Measurements from ENCODE around the gene ZDHHC14.
A peak's percentile ranks its signal among the peaks of the same experiment; 100 is the strongest.

Gene ZDHHC14

GRCh38 chr6:157602521-157603295, 221.7 kb downstream of the ZDHHC14 start:
- Mint-ChIP-seq H3K9me3 (no peaks in the 10 kb centered on the region), H3K27ac (no peak overlapping the region), H3K4me3 (no peak overlapping the region), H3K36me3 (no peaks in the 10 kb centered on the region), H3K4me1 (peaks cover 4% of the 10 kb centered on the region)
- ATAC-seq (no peak), DNase-seq (ENCODE audit: low spot score in 2 of 2) (no peak)

- Mint-ChIP-seq H3K4me1 (no peaks in the 10 kb centered on the region), H3K4me3 (no peak overlapping the region), H3K27ac (no peak overlapping the region), H3K9me3 (no peaks in the 10 kb centered on the region), H3K36me3 (no peaks in the 10 kb centered on the region)
- DNase-seq (ENCODE audit: low spot score in 2 of 2) (no peak), ATAC-seq (no peak)
Observed at GRCh38 chr6:157603314-157603940, 222.4 kb downstream of the ZDHHC14 start.

- H3K9me3 Mint-ChIP-seq: no peaks in the 10 kb centered on the region
- H3K27ac Mint-ChIP-seq: no peak overlapping the region
- no peak for DNase-seq (ENCODE audit: low spot score in 2 of 2)
- H3K4me1 Mint-ChIP-seq: no peaks in the 10 kb centered on the region
- no peak overlapping the region for H3K4me3 Mint-ChIP-seq
- H3K36me3 Mint-ChIP-seq: no peaks in the 10 kb centered on the region
- no peak for ATAC-seq
Observed at GRCh38 chr6:157603971-157604370, 223.0 kb downstream of the ZDHHC14 start.

- H3K4me3 Mint-ChIP-seq: no peak overlapping the region
- no peaks in the 10 kb centered on the region for H3K4me1 Mint-ChIP-seq
- H3K36me3 Mint-ChIP-seq: peaks cover 6% of the 10 kb centered on the region
- H3K27ac Mint-ChIP-seq: no peak overlapping the region
- H3K9me3 Mint-ChIP-seq: no peaks in the 10 kb centered on the region
- ATAC-seq: no peak
- DNase-seq (ENCODE audit: low spot score in 2 of 2): no peak
Observed at GRCh38 chr6:157604816-157605215, 223.8 kb downstream of the ZDHHC14 start.

GRCh38 chr6:157605484-157605883, 224.5 kb downstream of the ZDHHC14 start:
- no peak for ATAC-seq
- H3K4me1 Mint-ChIP-seq: no peaks in the 10 kb centered on the region
- H3K9me3 Mint-ChIP-seq: no peaks in the 10 kb centered on the region
- no peak overlapping the region for H3K27ac Mint-ChIP-seq
- no peak overlapping the region for H3K4me3 Mint-ChIP-seq
- no peak for DNase-seq (ENCODE audit: low spot score in 2 of 2)
- peaks cover 6% of the 10 kb centered on the region for H3K36me3 Mint-ChIP-seq

- Mint-ChIP-seq H3K4me1 (no peaks in the 10 kb centered on the region), H3K36me3 (peaks cover 6% of the 10 kb centered on the region), H3K27ac (no peak overlapping the region), H3K4me3 (no peak overlapping the region), H3K9me3 (no peaks in the 10 kb centered on the region)
- ATAC-seq (no peak), DNase-seq (ENCODE audit: low spot score in 2 of 2) (no peak)
Observed at GRCh38 chr6:157606516-157606915, 225.5 kb downstream of the ZDHHC14 start.

- H3K27ac Mint-ChIP-seq: no peak overlapping the region
- ATAC-seq (no peak), DNase-seq (ENCODE audit: low spot score in 2 of 2) (no peak)
- H3K9me3 Mint-ChIP-seq: no peaks in the 10 kb centered on the region
- peaks cover 7% of the 10 kb centered on the region for H3K4me1 Mint-ChIP-seq
- H3K4me3 Mint-ChIP-seq: no peak overlapping the region
- H3K36me3 Mint-ChIP-seq: peaks cover 6% of the 10 kb centered on the region
Observed at GRCh38 chr6:157607317-157608109, 226.5 kb downstream of the ZDHHC14 start.

- ATAC-seq: no peak
- H3K9me3 Mint-ChIP-seq: no peaks in the 10 kb centered on the region
- H3K4me3 Mint-ChIP-seq: no peak overlapping the region
- peak overlapping the region; percentile 80 for H3K27ac Mint-ChIP-seq
- peaks cover 7% of the 10 kb centered on the region for H3K4me1 Mint-ChIP-seq
- no peak for DNase-seq (ENCODE audit: low spot score in 2 of 2)
- H3K36me3 Mint-ChIP-seq: peaks cover 6% of the 10 kb centered on the region
Observed at GRCh38 chr6:157608221-157609075, 227.5 kb downstream of the ZDHHC14 start.

- Mint-ChIP-seq H3K36me3 (peaks cover 6% of the 10 kb centered on the region), H3K4me1 (peaks cover 13% of the 10 kb centered on the region), H3K9me3 (no peaks in the 10 kb centered on the region), H3K27ac (peak overlapping the region; percentile 80), H3K4me3 (no peak overlapping the region)
- no peak for ATAC-seq
- no peak for DNase-seq (ENCODE audit: low spot score in 2 of 2)
Observed at GRCh38 chr6:157609117-157609516, 228.1 kb downstream of the ZDHHC14 start.

- H3K4me1 Mint-ChIP-seq: peaks cover 13% of the 10 kb centered on the region
- no peak overlapping the region for H3K4me3 Mint-ChIP-seq
- peak overlapping the region; percentile 80 for H3K27ac Mint-ChIP-seq
- no peaks in the 10 kb centered on the region for H3K9me3 Mint-ChIP-seq
- DNase-seq (ENCODE audit: low spot score in 2 of 2) (no peak), ATAC-seq (no peak)
- peaks cover 6% of the 10 kb centered on the region for H3K36me3 Mint-ChIP-seq
Observed at GRCh38 chr6:157609556-157609955, 228.6 kb downstream of the ZDHHC14 start.

GRCh38 chr6:157610451-157610999, 229.5 kb downstream of the ZDHHC14 start:
- Mint-ChIP-seq H3K4me1 (peaks cover 13% of the 10 kb centered on the region), H3K27ac (no peak overlapping the region), H3K36me3 (peaks cover 6% of the 10 kb centered on the region), H3K9me3 (no peaks in the 10 kb centered on the region), H3K4me3 (no peak overlapping the region)
- DNase-seq (ENCODE audit: low spot score in 2 of 2) (no peak), ATAC-seq (no peak)

- H3K9me3 Mint-ChIP-seq: no peaks in the 10 kb centered on the region
- DNase-seq (ENCODE audit: low spot score in 2 of 2): no peak
Observed at GRCh38 chr6:157611406-157611805, 230.4 kb downstream of the ZDHHC14 start.

GRCh38 chr6:157613011-157613522, 232.1 kb downstream of the ZDHHC14 start:
- no peaks in the 10 kb centered on the region for H3K9me3 Mint-ChIP-seq
- peaks cover 13% of the 10 kb centered on the region for H3K4me1 Mint-ChIP-seq
- ATAC-seq (peak; percentile 67), DNase-seq (ENCODE audit: low spot score in 2 of 2) (no peak)
- H3K27ac Mint-ChIP-seq: no peak overlapping the region
- no peak overlapping the region for H3K4me3 Mint-ChIP-seq
- peaks cover 6% of the 10 kb centered on the region for H3K36me3 Mint-ChIP-seq

More at GRCh38 chr6:157611406-157611805, 230.4 kb downstream of the ZDHHC14 start:
- no peak overlapping the region for H3K27ac Mint-ChIP-seq
- no peak overlapping the region for H3K4me3 Mint-ChIP-seq
- H3K36me3 Mint-ChIP-seq: peaks cover 6% of the 10 kb centered on the region
- peaks cover 13% of the 10 kb centered on the region for H3K4me1 Mint-ChIP-seq
- ATAC-seq: no peak

- H3K36me3 Mint-ChIP-seq: peaks cover 4% of the 10 kb centered on the region
- H3K9me3 Mint-ChIP-seq: no peaks in the 10 kb centered on the region
- H3K4me3 Mint-ChIP-seq: no peak overlapping the region
- ATAC-seq (peak; percentile 69), DNase-seq (ENCODE audit: low spot score in 2 of 2) (no peak)
- H3K4me1 Mint-ChIP-seq: peaks cover 13% of the 10 kb centered on the region
- peak overlapping the region; percentile 40 for H3K27ac Mint-ChIP-seq
Observed at GRCh38 chr6:157614026-157614568, 233.1 kb downstream of the ZDHHC14 start.
